Occipital lobe (tissue), 2 donors: Measurements from ENCODE around the gene CEACAM16. TPM values are rescaled to one million over a fixed set of nuclear protein-coding genes. Genes with fewer than 3 reads are reported as not detected.
"Not testable (repeated sequence)": the region's sequence is repeated elsewhere in the genome, so short reads cannot be mapped to it uniquely, and the experiment has no call there.

ENCODE experiments used
- DNase-seq: peaks from one replicate; lab custom pipeline; 2025; lab: John Stamatoyannopoulos, UW
- total RNA-seq: library from RNA; depleted of rRNA; stranded (reverse); fragments of >200 nt; gene quantifications from one replicate; pipeline ENCODE4 v1.2.3, GENCODE V29; 2014

The CEACAM16 gene
- not detected for total RNA-seq

DNA sequence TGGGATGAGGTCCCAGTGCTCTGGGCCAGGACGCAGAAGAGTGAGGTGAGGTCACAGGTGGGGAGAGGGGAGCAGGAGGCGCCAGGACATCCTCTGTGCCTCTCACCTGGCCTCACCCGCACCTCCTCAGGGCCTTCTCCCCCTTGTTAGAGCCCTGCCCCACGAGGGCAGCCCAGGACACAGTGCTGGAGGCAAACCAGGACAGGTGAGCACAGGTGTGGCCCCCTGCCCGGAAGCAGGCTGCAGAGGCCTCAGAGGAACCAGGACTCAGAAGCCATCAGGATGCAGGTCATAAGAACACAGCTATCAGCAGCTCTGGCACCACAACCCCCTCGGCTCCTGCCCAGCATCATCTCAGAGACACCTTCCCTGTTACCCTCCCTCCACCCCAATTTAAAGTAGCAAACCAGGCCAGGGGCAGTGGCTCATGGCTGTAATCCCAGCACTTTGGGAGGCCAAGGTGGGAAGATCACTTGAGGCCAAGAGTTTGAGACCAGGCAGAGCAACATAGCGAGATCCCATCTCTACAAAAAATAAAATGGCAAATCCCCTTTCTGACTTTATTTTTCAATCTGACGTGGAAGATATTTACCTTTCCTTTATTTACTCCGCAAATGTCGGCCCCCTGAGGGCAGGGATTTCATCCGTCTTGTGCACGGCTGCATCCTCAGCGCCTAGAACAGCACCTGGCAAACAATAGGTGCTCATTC lies at the start of gene CEACAM16:
Gene CEACAM16 (plus strand): TSS at position 660 of the 710 bp plus-strand sequence. CDS start 2,306 bp downstream, outside the sequence.
- no peak for DNase-seq

- no peak for DNase-seq
Measured at GRCh38 chr19:44649578-44650145, 49.3 kb upstream of the CEACAM16 start.

DNA sequence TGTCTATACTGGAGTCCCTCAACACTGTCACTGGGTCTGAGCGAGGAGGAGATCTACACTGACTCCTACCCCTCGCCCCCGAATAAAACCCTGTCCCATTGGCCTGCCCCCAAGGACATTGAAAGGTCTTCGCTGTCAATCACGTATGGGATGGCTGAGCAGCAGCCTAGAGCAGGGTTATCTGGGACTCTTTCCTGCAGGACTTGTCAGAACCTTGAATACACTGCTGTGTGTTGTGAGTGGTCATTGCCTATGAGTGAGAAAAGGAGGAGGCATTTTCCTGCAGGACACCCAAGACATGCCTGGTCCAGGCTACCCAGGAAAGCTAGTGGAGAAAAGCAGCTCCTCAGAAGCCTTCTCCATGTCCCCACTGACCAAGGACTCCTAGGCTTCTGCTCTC lies 45.6 kb upstream of the CEACAM16 start:
- DNase-seq: no peak

DNA sequence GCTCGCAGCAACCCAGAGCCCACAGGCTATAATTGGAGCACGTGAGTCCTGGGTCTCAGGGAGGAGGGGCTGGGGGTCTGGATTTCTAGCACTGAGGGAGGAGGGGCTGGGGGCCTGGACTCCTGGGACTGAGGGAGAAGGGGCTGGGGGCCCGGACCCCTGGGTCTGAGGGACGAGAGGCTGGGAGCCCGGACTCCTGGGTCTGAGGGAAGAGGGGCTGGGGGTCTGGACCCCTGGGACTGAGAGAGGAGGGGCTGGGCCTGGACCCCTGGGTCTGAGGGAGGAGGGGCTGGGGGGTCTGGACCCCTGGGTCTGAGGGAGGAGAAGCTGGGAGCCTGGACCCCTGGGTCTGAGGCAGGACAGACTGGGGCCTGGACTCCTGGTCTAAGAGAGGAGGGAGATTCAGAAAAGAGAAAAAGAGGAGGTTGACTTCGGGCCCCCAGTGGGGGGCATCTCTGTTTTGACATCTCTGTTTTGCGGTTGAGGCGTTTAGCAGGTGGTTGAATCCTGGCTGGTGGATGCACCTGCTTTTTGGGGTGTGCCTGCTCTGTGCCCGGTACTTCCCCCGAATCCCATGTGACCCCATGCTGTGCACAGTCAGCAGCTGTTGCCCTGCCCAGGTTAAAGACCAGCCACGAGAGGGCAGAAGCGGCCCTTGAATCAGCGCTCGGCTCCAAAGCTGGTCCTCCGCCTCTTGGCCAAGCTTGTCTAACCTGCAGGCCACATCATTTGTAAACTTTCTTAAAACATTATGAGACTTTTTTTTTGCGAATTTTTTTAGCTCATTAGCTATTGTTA lies 44.8 kb upstream of the CEACAM16 start:
- no peak for DNase-seq

DNA sequence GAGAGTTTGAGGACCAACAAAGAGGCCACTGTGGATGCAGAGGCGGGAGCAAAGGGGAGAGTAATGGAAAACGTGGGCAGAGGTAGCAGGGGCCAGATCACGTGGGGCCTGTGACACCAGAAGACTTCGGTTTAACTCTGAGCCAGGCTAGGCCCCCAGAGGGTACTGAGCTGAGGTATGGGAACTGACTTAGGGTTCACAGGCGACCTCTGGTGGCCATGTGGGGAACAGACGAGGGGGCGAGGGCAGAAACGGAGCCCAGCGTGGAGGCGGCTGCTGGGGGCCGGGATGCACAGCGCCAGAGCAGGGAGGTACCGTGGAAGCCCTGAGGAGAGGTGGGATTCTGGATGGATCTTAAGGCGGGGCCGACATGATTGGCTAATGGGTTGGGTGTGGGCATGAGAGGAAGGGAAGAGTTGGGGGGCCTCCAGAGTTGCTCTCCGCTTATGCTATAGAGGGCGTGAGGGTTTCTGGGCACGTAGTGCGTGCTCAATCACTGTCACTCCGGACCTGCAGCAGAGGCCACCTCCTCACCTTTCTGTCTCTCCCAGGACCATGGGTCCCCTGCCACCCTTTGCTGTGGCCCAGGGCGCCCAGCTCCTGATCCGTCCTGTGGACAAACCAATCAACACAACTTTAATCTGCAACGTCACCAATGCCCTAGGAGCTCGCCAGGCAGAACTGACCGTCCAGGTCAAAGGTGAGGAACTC lies 41.6 kb upstream of the CEACAM16 start:
- no peak for DNase-seq

GRCh38 chr19:44658069-44658733 lies 40.8 kb upstream of the CEACAM16 start:
- DNase-seq: no peak

- DNase-seq: no peak
Measured at GRCh38 chr19:44660081-44660480, 38.9 kb upstream of the CEACAM16 start.

- DNase-seq: no peak
Measured at GRCh38 chr19:44661205-44661604, 37.7 kb upstream of the CEACAM16 start.

DNA sequence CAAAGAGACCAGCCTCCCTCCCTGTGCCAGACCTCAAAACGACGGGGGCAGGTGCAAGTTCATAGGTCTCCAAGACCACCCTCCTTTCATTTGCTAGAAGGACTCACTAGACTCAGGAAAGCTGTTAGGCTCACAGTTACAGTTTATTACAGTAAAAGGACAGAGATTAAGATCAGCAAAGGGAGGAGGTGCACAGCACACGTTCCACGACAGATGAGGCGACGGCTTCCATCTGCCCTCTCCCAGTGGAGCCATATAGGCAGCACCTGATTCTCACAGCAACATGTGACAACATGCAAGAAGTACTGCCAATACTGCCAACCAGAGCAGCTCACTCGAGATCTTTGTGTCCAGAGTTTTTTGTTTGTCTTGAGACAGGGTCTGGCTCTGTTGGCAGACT lies 37.0 kb upstream of the CEACAM16 start:
- DNase-seq: no peak

GRCh38 chr19:44662691-44663385 lies 36.1 kb upstream of the CEACAM16 start:
- no peak for DNase-seq

DNA sequence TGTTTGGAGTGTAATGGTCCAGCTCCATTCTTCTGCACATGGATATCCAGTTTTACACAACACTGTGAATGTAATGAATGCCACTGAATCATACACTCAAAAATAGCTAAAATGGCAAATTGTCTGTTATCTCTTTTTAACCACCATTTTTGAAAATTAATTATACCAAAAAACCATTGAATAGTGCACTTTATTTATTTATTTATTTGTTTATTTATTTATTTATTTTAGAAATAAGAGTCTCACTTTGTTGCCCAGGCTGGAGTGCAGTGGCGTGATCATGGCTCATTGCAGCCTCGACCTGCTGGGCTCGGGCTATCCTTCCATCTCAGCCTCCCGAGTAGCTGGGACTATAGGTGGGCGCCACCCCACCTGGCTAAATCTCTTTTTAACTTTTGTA lies 35.0 kb upstream of the CEACAM16 start:
- DNase-seq: no peak

DNA sequence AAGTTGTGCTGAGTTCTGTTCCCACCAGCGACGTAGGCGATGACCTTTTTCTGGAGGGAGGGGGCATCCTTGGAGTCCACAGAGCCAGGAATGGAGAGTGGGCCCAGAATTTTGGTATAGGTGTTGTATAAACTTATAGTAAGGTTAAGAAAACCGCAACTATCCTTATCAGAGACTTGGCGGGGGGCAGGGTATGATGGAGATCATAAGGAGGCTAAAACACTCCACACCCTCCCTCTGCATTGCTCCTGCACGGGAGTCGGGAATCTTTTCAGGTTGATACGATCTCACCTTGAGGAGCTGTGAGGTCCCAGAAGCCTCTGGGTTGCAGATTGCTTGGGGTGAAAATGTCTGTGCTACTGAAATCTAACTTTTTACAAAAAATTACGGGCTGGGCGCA lies 34.0 kb upstream of the CEACAM16 start:
- no peak for DNase-seq

DNA sequence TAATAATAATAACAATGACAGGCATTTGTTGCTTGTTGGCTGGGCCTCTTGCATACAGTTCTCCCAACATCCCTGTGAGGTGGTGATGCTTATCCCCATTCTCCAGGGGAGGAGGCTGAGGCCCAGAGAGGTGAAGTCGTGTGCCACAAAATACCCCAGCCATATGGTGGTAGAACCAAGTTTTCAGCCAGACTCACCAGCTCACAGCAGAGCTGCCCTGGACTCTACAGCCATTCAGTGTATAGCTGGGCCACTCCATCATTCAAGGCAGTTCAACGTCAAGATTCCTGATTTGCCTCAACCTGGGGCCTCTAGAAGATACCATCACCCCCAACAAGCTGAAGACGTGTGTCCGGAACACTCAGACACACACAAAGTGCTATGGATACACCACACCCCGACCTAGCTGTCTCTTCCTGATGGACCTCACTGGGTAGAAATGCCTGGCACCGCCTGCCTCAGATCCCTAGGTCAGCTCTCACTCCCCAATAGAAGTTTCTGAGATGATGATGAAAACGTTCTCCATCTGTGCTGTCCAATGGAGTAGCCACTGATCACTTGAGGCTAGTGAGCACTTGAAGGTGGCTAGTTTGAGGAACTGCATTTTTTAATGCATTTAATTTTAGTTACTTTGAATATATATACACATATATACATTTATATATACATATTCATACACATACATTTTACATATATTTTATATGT lies 31.9 kb upstream of the CEACAM16 start:
- DNase-seq: no peak

DNA sequence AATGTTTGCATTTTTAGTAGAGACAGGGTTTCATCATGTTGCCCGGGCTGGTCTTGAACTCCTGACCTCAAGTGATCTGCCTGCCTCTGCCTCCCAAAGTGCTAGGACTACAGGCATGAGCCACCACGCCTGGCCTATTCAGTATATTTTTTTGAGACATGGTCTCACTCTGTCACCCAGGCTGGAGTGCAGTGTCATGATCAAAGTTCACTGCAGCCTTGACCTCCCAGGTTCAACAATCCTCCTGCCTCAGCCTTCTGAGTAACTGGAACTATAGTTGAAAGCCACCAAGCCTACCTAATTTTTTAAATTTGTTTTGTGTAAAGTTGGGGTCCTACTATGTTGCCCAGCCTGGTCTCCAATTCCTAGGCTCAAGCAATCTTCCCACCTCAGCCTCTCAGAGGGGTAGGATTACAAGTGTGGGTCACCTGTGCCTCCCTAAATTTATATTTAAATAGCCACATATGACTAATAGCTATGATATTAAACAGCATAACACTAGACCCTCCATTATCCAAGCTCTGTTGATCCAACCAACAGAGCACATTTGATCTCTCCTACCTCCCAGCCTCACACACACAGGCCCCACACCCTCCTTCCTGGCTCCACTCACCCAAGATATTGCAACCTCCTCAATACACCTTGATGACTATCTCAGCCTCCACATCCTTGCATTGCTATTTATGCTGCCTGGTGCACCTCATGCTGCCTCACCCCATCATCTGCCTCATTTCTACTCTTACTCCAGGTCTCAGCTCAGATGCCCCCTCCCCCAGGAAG lies 29.8 kb upstream of the CEACAM16 start:
- DNase-seq: no peak

GRCh38 chr19:44670027-44670426 lies 28.9 kb upstream of the CEACAM16 start:
- not testable (repeated sequence) for DNase-seq

DNA sequence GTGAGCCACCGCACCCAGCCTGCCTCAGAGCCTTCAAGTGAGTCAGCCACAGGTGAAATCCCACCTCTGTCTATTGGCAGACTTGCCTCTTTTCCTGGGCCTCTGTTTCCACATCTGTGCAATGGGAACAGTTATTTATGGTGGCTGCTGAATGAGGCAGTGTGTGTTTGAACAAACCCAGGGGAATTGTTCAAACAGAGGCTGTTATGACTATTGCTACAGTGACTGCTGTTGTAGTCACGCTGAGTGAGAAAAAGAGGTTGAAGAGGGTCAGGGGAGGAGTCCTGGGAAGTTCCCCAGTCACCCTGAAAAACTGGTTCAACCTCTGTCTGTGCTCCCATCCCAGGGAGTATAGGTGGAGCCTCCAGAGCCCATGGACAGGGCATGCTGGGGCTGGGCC lies 27.6 kb upstream of the CEACAM16 start, which contains the start of gene CEACAM19:
Gene CEACAM19 (plus strand): TSS at position 83 of the 400 bp plus-strand sequence. CDS start 450 bp downstream, outside the sequence.
- no peak for DNase-seq

GRCh38 chr19:44672226-44672625 lies 26.7 kb upstream of the CEACAM16 start:
- DNase-seq: no peak

- DNase-seq: no peak
Measured at GRCh38 chr19:44673510-44673909, 25.4 kb upstream of the CEACAM16 start.

DNA sequence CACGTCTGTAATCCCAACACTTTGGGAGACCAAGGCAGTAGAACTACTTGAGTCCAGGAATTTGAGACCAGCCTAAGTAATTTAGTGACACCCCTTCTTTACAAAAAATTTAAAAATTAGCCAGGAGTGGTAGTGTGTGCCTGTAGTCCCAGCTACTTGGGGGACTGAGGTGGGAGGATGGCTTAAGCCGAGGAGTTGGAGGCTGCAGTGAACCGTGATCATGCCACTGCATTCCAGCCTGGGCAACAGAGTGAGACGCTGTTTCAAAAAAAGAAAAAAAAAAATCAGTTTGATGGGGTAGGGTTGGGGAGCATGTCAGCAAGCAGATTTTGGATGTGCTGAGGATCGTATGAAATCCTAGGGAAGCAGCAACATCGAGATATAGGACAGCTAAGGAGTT lies 23.4 kb upstream of the CEACAM16 start:
- DNase-seq: no peak
